Measurements from ENCODE around the gene EBF3. TPM values are rescaled to one million over a fixed set of nuclear protein-coding genes. Genes with fewer than 3 reads are reported as not detected.

The EBF3 gene
- total RNA-seq, 1 donor, result 6.0 TPM

- no peak overlapping the region for H3K4me3 ChIP-seq (ENCODE audit: low read depth, low read length)
- no peak for DNase-seq (ENCODE audit: low read depth)
- no peak for TF ChIP-seq CTCF (IDR thresholded peaks at IDR 0.05; ENCODE audit: insufficient read depth, low read depth, low read length)
These were observed 51.7 kb downstream of the EBF3 start for GRCh38 chr10:129912166-129912917.

- no peak for TF ChIP-seq CTCF (IDR thresholded peaks at IDR 0.05; ENCODE audit: insufficient read depth, low read depth, low read length)
- no peak overlapping the region for H3K4me3 ChIP-seq (ENCODE audit: low read depth, low read length)
- DNase-seq (ENCODE audit: low read depth), result no peak
These were observed 52.5 kb downstream of the EBF3 start for GRCh38 chr10:129911451-129912165.

GRCh38 chr10:129910861-129911260 is 53.2 kb downstream of the EBF3 start:
- no peak for TF ChIP-seq CTCF (IDR thresholded peaks at IDR 0.05; ENCODE audit: insufficient read depth, low read depth, low read length)
- no peak overlapping the region for H3K4me3 ChIP-seq (ENCODE audit: low read depth, low read length)
- no peak for DNase-seq (ENCODE audit: low read depth)

- no peak overlapping the region for H3K4me3 ChIP-seq (ENCODE audit: low read depth, low read length)
- no peak for TF ChIP-seq CTCF (IDR thresholded peaks at IDR 0.05; ENCODE audit: insufficient read depth, low read depth, low read length)
- DNase-seq (ENCODE audit: low read depth), result no peak
These were observed 54.4 kb downstream of the EBF3 start for GRCh38 chr10:129909531-129910256.

GRCh38 chr10:129909080-129909479 is 55.0 kb downstream of the EBF3 start:
- no peak for TF ChIP-seq CTCF (IDR thresholded peaks at IDR 0.05; ENCODE audit: insufficient read depth, low read depth, low read length)
- H3K4me3 ChIP-seq (ENCODE audit: low read depth, low read length), result no peak overlapping the region
- DNase-seq (ENCODE audit: low read depth), result no peak

GRCh38 chr10:129908406-129908805 is 55.7 kb downstream of the EBF3 start:
- DNase-seq (ENCODE audit: low read depth), result no peak
- no peak for TF ChIP-seq CTCF (IDR thresholded peaks at IDR 0.05; ENCODE audit: insufficient read depth, low read depth, low read length)
- no peak overlapping the region for H3K4me3 ChIP-seq (ENCODE audit: low read depth, low read length)
